Esophagus squamous epithelium (tissue), 4 donors: ENCODE results near the gene ZFHX3.

Experiments
- CTCF ChIP-seq, 6 experiments: fragments of 450-650 bp in 4 of 6; fragments of 200-600 bp in 2 of 6; sonication (generic) in 2 of 6; IDR thresholded peaks; one replicate each; pipeline ENCODE4 v1.5.1; 2016 to 2019; ENCODE audit warnings: antibody characterized with exemption in 6 of 6, mild to moderate bottlenecking in 4 of 6, moderate library complexity in 4 of 6
- POLR2A ChIP-seq, 4 donors: fragments of 450-650 bp; IDR thresholded peaks; one replicate each; pipeline ENCODE4 v1.6.1; 2017; ENCODE audit warnings: antibody characterized with exemption in 4 of 4, mild to moderate bottlenecking in 4 of 4, moderate library complexity in 3 of 4

GRCh38 chr16:72796222-72796621 is 251.7 kb downstream of the ZFHX3 start:
- TF ChIP-seq CTCF (IDR thresholded peaks at IDR 0.05) (no peak), POLR2A (IDR thresholded peaks at IDR 0.05) (no peak)
